ENCODE results near the gene SCRT2. TPM values are rescaled to one million over a fixed set of nuclear protein-coding genes. Genes with fewer than 3 reads are reported as not detected.

Gene SCRT2
- total RNA-seq, 1 experiment from 2014 or later: not detected

DNA sequence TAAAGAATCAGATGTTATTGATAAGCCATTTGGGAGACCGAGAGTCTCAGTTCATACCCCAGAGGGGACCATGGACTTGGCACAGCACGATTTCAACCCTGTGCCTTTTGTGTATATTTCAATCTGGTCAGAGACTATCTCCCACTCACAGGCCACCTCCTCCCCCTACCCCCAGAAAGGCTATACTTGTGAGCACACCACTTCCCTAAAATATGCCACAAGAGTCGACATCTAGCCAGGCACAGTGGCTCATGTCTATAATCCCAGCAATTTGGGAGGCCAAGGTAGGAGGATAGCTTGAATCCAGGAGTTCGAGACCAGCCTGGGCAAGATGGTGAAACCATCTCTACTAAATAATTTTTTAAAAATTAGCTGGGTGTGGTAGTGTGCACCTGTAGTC is 51.9 kb downstream of the SCRT2 start:
- ATAC-seq (no peak), DNase-seq (ENCODE audit: low read depth, low spot score) (no peak)
- ChIA-PET RAD21 (ENCODE audit: low non-redundant PET in 1 of 2, low total read pairs in 2 of 2, uncharacterized antibody in 2 of 2, unreplicated experiment in 2 of 2) (no interaction called here), CTCF (interaction anchor here (1.6 kb wide), 1 partner anchor 22 kb away, joined by 5 read pairs; no protein-coding TSS in a partner anchor), POLR2A (no interaction called here)
- Histone ChIP-seq H2AFZ (ENCODE audit: low read depth, low read length, poor library complexity, severe bottlenecking) (no peak overlapping the region), H3K4me1 (ENCODE audit: control insufficient read depth in 1 of 2, insufficient read depth in 2 of 2, low read length in 2 of 2) (no peaks in the 10 kb centered on the region), H3K9ac (ENCODE audit: low read length) (no peak overlapping the region), H3K27me3 (ENCODE audit: insufficient read depth, low read length) (no peaks in the 10 kb centered on the region; the same call in 1 of the 2 replicates), H3K79me2 (ENCODE audit: insufficient read depth, low read length) (no peaks in the 10 kb centered on the region), H3K9me3 (ENCODE audit: control insufficient read depth in 1 of 2, insufficient read depth in 1 of 2, low read depth in 1 of 2, low read length in 2 of 2) (no peaks in the 10 kb centered on the region), H3K9me2 (ENCODE audit: insufficient read depth) (no peaks in the 10 kb centered on the region), H3K4me3 (replicated peaks in 1 of 2; ENCODE audit: low read depth in 1 of 2, low read length in 2 of 2) (no peak overlapping the region), H3K36me3 (ENCODE audit: control insufficient read depth in 1 of 2, insufficient read depth in 2 of 2, low read length in 2 of 2) (no peaks in the 10 kb centered on the region), H3K27ac (ENCODE audit: low read depth, low read length) (no peak overlapping the region), H4K20me1 (ENCODE audit: insufficient read depth) (no peaks in the 10 kb centered on the region), H3K4me2 (ENCODE audit: low read length) (no peak overlapping the region)
- no TSS peak for BruUV-seq (replicated peaks)
- TF ChIP-seq REST (IDR thresholded peaks at IDR 0.05; ENCODE audit: low read depth) (no peak), ELF1 (IDR thresholded peaks at IDR 0.05; ENCODE audit: borderline replicate concordance, low read depth) (no peak), EGR1 (IDR thresholded peaks at IDR 0.05; ENCODE audit: low read depth) (no peak), CBX3 (IDR thresholded peaks at IDR 0.05; ENCODE audit: low read depth) (no peak)
- intact Hi-C loops (cut with micrococcal nuclease): no loop called here

DNA sequence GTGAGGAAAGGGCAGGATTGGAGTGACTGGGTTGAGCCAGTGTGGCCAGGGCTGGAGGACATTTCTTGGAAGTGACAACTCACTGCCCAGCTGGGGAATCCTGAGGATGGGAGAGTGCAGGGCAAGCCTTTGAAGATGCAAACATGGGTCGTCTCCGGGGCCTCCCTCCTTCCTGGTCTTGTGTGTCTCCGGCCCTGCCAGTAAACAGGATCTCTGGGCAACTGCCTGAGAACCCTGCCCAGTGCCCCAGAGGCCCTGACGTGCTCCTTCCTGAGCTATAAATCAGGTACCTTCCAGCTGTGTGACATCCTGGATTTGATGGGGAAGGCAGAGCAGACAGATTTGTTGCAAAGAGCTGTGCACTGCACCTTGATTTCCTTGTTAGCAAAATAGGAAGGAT is 52.6 kb downstream of the SCRT2 start:
- intact Hi-C loops (cut with micrococcal nuclease): no loop called here
- POLR2A ChIA-PET: no interaction called here
- H3K4me2 ChIP-seq (ENCODE audit: low read length): no peak overlapping the region
- H3K79me2 ChIP-seq (ENCODE audit: insufficient read depth, low read length): no peaks in the 10 kb centered on the region
- no peak overlapping the region for H2AFZ ChIP-seq (ENCODE audit: low read depth, low read length, poor library complexity, severe bottlenecking)
- no peaks in the 10 kb centered on the region for H3K9me2 ChIP-seq (ENCODE audit: insufficient read depth)
- no peak overlapping the region for H3K9ac ChIP-seq (ENCODE audit: low read length)
- no peak for ATAC-seq
- no peaks in the 10 kb centered on the region for H3K4me1 ChIP-seq (ENCODE audit: control insufficient read depth in 1 of 2, insufficient read depth in 2 of 2, low read length in 2 of 2)
- no TSS peak for BruUV-seq (replicated peaks)
- RAD21 ChIA-PET (ENCODE audit: low non-redundant PET in 1 of 2, low total read pairs in 2 of 2, uncharacterized antibody in 2 of 2, unreplicated experiment in 2 of 2): no interaction called here
- H3K27ac ChIP-seq (ENCODE audit: low read depth, low read length): no peak overlapping the region
- H4K20me1 ChIP-seq (ENCODE audit: insufficient read depth): no peaks in the 10 kb centered on the region
- CTCF ChIA-PET: interaction anchor here (1.6 kb wide), 1 partner anchor 23 kb away, joined by 5 read pairs; no protein-coding TSS in a partner anchor
- no peaks in the 10 kb centered on the region; the same call in 1 of the 2 replicates for H3K27me3 ChIP-seq (ENCODE audit: insufficient read depth, low read length)
- no peak for DNase-seq (ENCODE audit: low read depth, low spot score)
- H3K9me3 ChIP-seq (ENCODE audit: control insufficient read depth in 1 of 2, insufficient read depth in 1 of 2, low read depth in 1 of 2, low read length in 2 of 2): no peaks in the 10 kb centered on the region
- H3K36me3 ChIP-seq (ENCODE audit: control insufficient read depth in 1 of 2, insufficient read depth in 2 of 2, low read length in 2 of 2): no peaks in the 10 kb centered on the region
- H3K4me3 ChIP-seq (replicated peaks in 1 of 2; ENCODE audit: low read depth in 1 of 2, low read length in 2 of 2): no peak overlapping the region
- no peak for TF ChIP-seq YY1 (IDR thresholded peaks at IDR 0.05; ENCODE audit: extremely low read depth, insufficient replicate concordance, low read depth, low read length)
- no peak for TF ChIP-seq EZH2 (IDR thresholded peaks at IDR 0.05)
- no peak for TF ChIP-seq FOSL1 (IDR thresholded peaks at IDR 0.05; ENCODE audit: low read depth)
- TF ChIP-seq CBX3 (IDR thresholded peaks at IDR 0.05; ENCODE audit: low read depth): no peak
- TF ChIP-seq, protein P1, sequence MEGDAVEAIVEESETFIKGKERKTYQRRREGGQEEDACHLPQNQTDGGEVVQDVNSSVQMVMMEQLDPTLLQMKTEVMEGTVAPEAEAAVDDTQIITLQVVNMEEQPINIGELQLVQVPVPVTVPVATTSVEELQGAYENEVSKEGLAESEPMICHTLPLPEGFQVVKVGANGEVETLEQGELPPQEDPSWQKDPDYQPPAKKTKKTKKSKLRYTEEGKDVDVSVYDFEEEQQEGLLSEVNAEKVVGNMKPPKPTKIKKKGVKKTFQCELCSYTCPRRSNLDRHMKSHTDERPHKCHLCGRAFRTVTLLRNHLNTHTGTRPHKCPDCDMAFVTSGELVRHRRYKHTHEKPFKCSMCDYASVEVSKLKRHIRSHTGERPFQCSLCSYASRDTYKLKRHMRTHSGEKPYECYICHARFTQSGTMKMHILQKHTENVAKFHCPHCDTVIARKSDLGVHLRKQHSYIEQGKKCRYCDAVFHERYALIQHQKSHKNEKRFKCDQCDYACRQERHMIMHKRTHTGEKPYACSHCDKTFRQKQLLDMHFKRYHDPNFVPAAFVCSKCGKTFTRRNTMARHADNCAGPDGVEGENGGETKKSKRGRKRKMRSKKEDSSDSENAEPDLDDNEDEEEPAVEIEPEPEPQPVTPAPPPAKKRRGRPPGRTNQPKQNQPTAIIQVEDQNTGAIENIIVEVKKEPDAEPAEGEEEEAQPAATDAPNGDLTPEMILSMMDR (IDR thresholded peaks at IDR 0.05 in 2 of 3, conservative IDR thresholded peaks at IDR 0.05 in 1 of 3; ENCODE audit: borderline replicate concordance in 1 of 3, insufficient read depth in 1 of 3, low read depth in 2 of 3, low read length in 2 of 3): no peak
- no peak for TF ChIP-seq POLR2AphosphoS5 (IDR thresholded peaks at IDR 0.05; ENCODE audit: low read depth, low read length)
- TF ChIP-seq SRF (IDR thresholded peaks at IDR 0.05; ENCODE audit: low read depth): no peak
- no peak for TF ChIP-seq JUND (IDR thresholded peaks at IDR 0.05)
- TF ChIP-seq ELF1 (IDR thresholded peaks at IDR 0.05; ENCODE audit: borderline replicate concordance, low read depth): no peak
- no peak for TF ChIP-seq SIN3A (IDR thresholded peaks at IDR 0.05; ENCODE audit: low read depth)
- no peak for TF ChIP-seq SP1 (IDR thresholded peaks at IDR 0.05; ENCODE audit: low read depth)

Measured in HCT116 (cell line).